Hepatocyte (in vitro differentiated cells): ENCODE data around the gene CRABP1. TPM values are rescaled to one million over a fixed set of nuclear protein-coding genes. Genes with fewer than 3 reads are reported as not detected.
A peak's percentile ranks its signal among the peaks of the same experiment; 100 is the strongest.

Experiments used
- DNase-seq: peaks from one replicate; pipeline ENCODE4 v3.0.0-alpha.2; 2016; ENCODE audit warnings: low spot score
- H2AFZ ChIP-seq: fragments of 200-600 bp; sonication (generic); 2 replicates; pipeline ENCODE4 v1.6.0; 2016; ENCODE audit warnings: antibody characterized with exemption, mild to moderate bottlenecking
- H3K27ac ChIP-seq: fragments of 200-600 bp; sonication (generic); 2 replicates; pipeline ENCODE4 v1.5.1; 2016; ENCODE audit warnings: mild to moderate bottlenecking
- H3K27me3 ChIP-seq: fragments of 200-600 bp; sonication (generic); 2 replicates; pipeline ENCODE4 v1.6.1; 2016
- H3K36me3 ChIP-seq: fragments of 200-600 bp; sonication (generic); replicated peaks from 2 replicates; pipeline ENCODE4 v1.5.1; 2016; ENCODE audit warnings: low read depth; ENCODE audit not compliant: insufficient read depth
- H3K4me1 ChIP-seq: fragments of 200-600 bp; sonication (generic); 2 replicates; pipeline ENCODE4 v1.5.1; 2016; ENCODE audit warnings: mild to moderate bottlenecking, moderate library complexity; ENCODE audit not compliant: insufficient read depth
- H3K4me2 ChIP-seq: fragments of 200-600 bp; sonication (generic); 2 replicates; pipeline ENCODE4 v1.6.0; 2016
- H3K4me3 ChIP-seq: fragments of 200-600 bp; sonication (generic); 2 replicates; pipeline ENCODE4 v1.5.1; 2016; ENCODE audit warnings: mild to moderate bottlenecking
- H3K79me2 ChIP-seq: fragments of 200-600 bp; sonication (generic); 2 replicates; pipeline ENCODE4 v1.6.0; 2017; ENCODE audit warnings: mild to moderate bottlenecking
- H3K9me2 ChIP-seq: fragments of 200-600 bp; sonication (generic); replicated peaks from 2 replicates; pipeline ENCODE4 v1.6.0; 2017; ENCODE audit warnings: mild to moderate bottlenecking; ENCODE audit not compliant: insufficient read depth
- H3K9me3 ChIP-seq: fragments of 200-600 bp; sonication (generic); 2 replicates; pipeline ENCODE4 v1.5.1; 2016; ENCODE audit warnings: low read depth, mild to moderate bottlenecking
- H4K20me1 ChIP-seq: fragments of 200-600 bp; sonication (generic); 2 replicates; pipeline ENCODE4 v1.6.0; 2016; ENCODE audit warnings: mild to moderate bottlenecking; ENCODE audit not compliant: insufficient read depth, poor library complexity, severe bottlenecking
- CTCF ChIP-seq: fragments of 200-600 bp; sonication (generic); IDR thresholded peaks from 2 replicates; pipeline ENCODE4 v1.5.1; 2016; ENCODE audit warnings: antibody characterized with exemption, mild to moderate bottlenecking; ENCODE audit not compliant: poor library complexity
- EZH2 ChIP-seq: fragments of 200-600 bp; sonication (generic); IDR thresholded peaks from 2 replicates; pipeline ENCODE4 v1.6.1; 2016; ENCODE audit warnings: antibody characterized with exemption, mild to moderate bottlenecking, borderline replicate concordance
- EZH2phosphoT487 ChIP-seq: fragments of 200-600 bp; sonication (generic); IDR thresholded peaks from one replicate; pipeline ENCODE4 v1.6.1; 2018; ENCODE audit warnings: antibody characterized with exemption, mild to moderate bottlenecking, low read depth, moderate library complexity; ENCODE audit not compliant: unreplicated experiment, severe bottlenecking
- WGBS: methylation state at CpG from one replicate; pipeline ENCODE4 v1.1.6; 2016; ENCODE audit warnings: low lambda C conversion rate; ENCODE audit errors: missing lambda C conversion rate; 5-methylcytosine and 5-hydroxymethylcytosine counted together
- polyA plus RNA-seq: library from polyadenylated mRNA; unstranded; fragments of >200 nt; fragmentation: Nextera tagmentation; extraction: Ambion mirVana; gene quantifications from 2 replicates; pipeline ENCODE4 v1.2.1, GENCODE V29; 2016
- small RNA-seq: library from RNA; depleted of rRNA; stranded (forward); fragments of <200 nt; gene quantifications from one replicate; pipeline ENCODE3, GENCODE V24; 2014
- total RNA-seq: library from RNA; depleted of rRNA; stranded (reverse); fragments of >200 nt; gene quantifications from 2 replicates; pipeline ENCODE4 v1.2.3, GENCODE V29; 2014

The CRABP1 gene
- total and polyA plus RNA-seq, 2 experiments from 2014 or later, result 140 to 179 TPM

DNA sequence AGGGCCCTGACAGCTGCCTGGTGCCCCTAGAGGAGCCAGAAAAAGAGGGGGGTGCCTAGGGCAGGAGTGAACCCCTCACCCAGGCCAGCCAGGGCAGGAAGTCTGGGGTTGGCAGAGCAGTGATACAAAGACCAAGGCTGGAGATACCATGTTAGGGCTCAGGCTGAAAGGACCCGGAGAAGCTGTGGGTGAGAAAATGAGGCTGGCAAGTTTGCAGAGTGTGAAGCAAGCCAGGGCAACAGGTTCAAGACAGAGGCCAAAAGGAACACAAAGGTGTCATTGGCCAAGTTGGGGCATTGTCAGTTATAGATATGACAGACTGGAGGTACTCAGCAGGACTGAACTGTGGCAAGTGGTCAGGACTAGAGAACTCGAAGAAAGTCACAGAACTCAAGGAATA is 57.2 kb downstream of the CRABP1 start:
- no peaks in the 10 kb centered on the region for H3K9me2 ChIP-seq
- WGBS, result 98% methylated on average over 2 of the region's 2 CpGs
- H3K27ac ChIP-seq, result peak overlapping the region; percentile 78
- no peak overlapping the region for H2AFZ ChIP-seq
- H3K4me3 ChIP-seq, result no peak overlapping the region
- H3K4me2 ChIP-seq, result no peak overlapping the region
- no peaks in the 10 kb centered on the region for H4K20me1 ChIP-seq
- TF ChIP-seq EZH2 (no peak), EZH2phosphoT487 (no peak), CTCF (no peak)
- H3K4me1 ChIP-seq, result peaks cover 7% of the 10 kb centered on the region
- no peaks in the 10 kb centered on the region for H3K36me3 ChIP-seq
- H3K9me3 ChIP-seq, result no peaks in the 10 kb centered on the region
- no peaks in the 10 kb centered on the region for H3K27me3 ChIP-seq
- H3K79me2 ChIP-seq, result no peaks in the 10 kb centered on the region
- no peak for DNase-seq

Small RNA genes within 50 kb of the gene (small RNA-seq; reads per million reads assigned to genes)
- gene AC090607.5, result not detected

Other genes with a start within 250 kb of the CRABP1 start
- gene SH2D7, start 247.8 kb upstream of the CRABP1 start, total RNA-seq, result not detected in 2 replicates
- 0.22 TPM in 1 of 2 replicates, not detected in the other for gene SH2D7, start 247.8 kb upstream of the CRABP1 start, polyA plus RNA-seq
- 48.9 and 68.9 TPM in 2 replicates for gene CIB2, start 208.9 kb upstream of the CRABP1 start, total RNA-seq
- gene CIB2, start 208.9 kb upstream of the CRABP1 start, polyA plus RNA-seq, result 40.5 and 46.3 TPM in 2 replicates
- 81.0 and 102 TPM in 2 replicates for gene IDH3A, start 191.0 kb upstream of the CRABP1 start, total RNA-seq
- 51.5 and 62.3 TPM in 2 replicates for gene IDH3A, start 191.0 kb upstream of the CRABP1 start, polyA plus RNA-seq
- 0.08 and 0.93 TPM in 2 replicates for gene ACSBG1, start 105.8 kb upstream of the CRABP1 start, total RNA-seq
- gene ACSBG1, start 105.8 kb upstream of the CRABP1 start, polyA plus RNA-seq, result 0.10 and 0.47 TPM in 2 replicates
- gene DNAJA4, start 75.8 kb upstream of the CRABP1 start, total RNA-seq, result 3.2 and 3.6 TPM in 2 replicates
- gene DNAJA4, start 75.8 kb upstream of the CRABP1 start, polyA plus RNA-seq, result 2.8 and 4.0 TPM in 2 replicates
- gene SKIC8, start 40.7 kb upstream of the CRABP1 start, total RNA-seq, result 60.6 and 69.5 TPM in 2 replicates
- gene SKIC8, start 40.7 kb upstream of the CRABP1 start, polyA plus RNA-seq, result 64.9 and 70.2 TPM in 2 replicates
- gene IREB2, start 97.9 kb downstream of the CRABP1 start, total RNA-seq, result 46.6 and 54.0 TPM in 2 replicates
- gene IREB2, start 97.9 kb downstream of the CRABP1 start, polyA plus RNA-seq, result 20.4 and 22.7 TPM in 2 replicates
- 1.7 and 3.6 TPM in 2 replicates for gene HYKK, start 167.2 kb downstream of the CRABP1 start, total RNA-seq
- 1.6 and 2.8 TPM in 2 replicates for gene HYKK, start 167.2 kb downstream of the CRABP1 start, polyA plus RNA-seq
- gene PSMA4, start 200.1 kb downstream of the CRABP1 start, total RNA-seq, result 232 and 250 TPM in 2 replicates
- gene PSMA4, start 200.1 kb downstream of the CRABP1 start, polyA plus RNA-seq, result 215 and 235 TPM in 2 replicates
- 1.9 and 3.1 TPM in 2 replicates for gene CHRNA5, start 225.2 kb downstream of the CRABP1 start, total RNA-seq
- gene CHRNA5, start 225.2 kb downstream of the CRABP1 start, polyA plus RNA-seq, result 1.1 and 1.5 TPM in 2 replicates